NCI-H460 (cell line): ENCODE results near the gene ZNHIT6. TPM values are rescaled to one million over a fixed set of nuclear protein-coding genes. Genes with fewer than 3 reads are reported as not detected.
A peak's percentile ranks its signal among the peaks of the same experiment; 100 is the strongest.
"Not testable (repeated sequence)": the region's sequence is repeated elsewhere in the genome, so short reads cannot be mapped to it uniquely, and the experiment has no call there.

Experiments
- DNase-seq: peaks from one replicate; pipeline ENCODE4 v3.0.0-alpha.2; 2016; ENCODE audit warnings: low read depth; ENCODE audit errors: extremely low read depth
- polyA plus RNA-seq: library from polyadenylated mRNA; depleted of rRNA; stranded (reverse); fragments of >200 nt; gene quantifications from 2 replicates; pipeline ENCODE4 v1.2.3, GENCODE V29; 2014; cell fraction: nucleus; rRNA removed
- total RNA-seq: library from RNA; depleted of rRNA; stranded (reverse); fragments of >200 nt; shearing (Covaris generic); gene quantifications from 2 replicates; pipeline ENCODE4 v1.2.3, GENCODE V29; 2014; rRNA removed

ZNHIT6 gene
- 15.7 and 16.6 TPM in 2 replicates for total RNA-seq
- 6.8 and 7.2 TPM in 2 replicates for polyA plus RNA-seq

DNA sequence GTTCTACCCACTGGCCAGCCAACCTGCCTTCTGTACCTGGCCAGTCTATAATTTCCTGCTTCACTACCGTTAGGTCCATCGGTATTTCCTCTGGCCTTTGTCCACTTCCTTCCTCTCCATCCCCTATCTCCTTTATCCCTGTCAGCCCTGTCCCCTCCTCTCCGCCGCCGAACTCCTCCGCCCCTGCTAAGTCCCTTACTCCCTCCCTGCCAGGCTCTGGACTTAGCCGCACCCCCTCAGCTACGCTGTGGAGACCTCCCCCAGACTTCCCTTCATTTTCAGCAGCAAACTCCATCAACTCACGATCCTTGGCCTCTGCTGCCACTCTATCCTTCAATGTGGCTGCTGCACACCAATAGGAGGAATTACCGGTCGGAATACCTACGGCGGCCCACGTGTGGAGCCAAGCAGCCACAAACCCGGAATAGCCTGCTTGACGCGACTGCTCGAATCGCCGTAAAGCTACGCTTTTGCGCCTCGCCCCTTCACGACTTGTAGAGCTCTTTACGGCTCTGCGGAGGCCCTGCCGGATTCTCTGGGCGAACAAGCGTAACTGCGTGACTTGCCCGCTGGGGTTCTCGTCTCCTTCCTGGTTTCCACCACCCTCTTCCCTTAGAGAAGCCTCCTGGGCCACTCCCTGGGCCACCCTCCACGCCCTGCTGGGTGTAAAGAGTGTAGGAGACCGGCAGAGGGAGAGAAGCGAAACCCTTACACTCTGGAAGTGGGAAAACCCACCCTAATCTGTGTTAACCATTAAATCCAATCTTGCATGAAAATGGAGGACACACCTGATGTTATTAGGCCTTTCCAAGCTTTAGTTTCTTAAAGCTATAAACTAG lies at the start of gene ZNHIT6:
Gene ZNHIT6, minus strand, starts transcription at position 444 of the 839 bp plus-strand sequence. Its CDS starts 149 bp downstream, at position 295.
- peak; percentile 92 for DNase-seq

GRCh38 chr1:85756864-85757263 lies 48.6 kb upstream of the ZNHIT6 start:
- no peak for DNase-seq

DNA sequence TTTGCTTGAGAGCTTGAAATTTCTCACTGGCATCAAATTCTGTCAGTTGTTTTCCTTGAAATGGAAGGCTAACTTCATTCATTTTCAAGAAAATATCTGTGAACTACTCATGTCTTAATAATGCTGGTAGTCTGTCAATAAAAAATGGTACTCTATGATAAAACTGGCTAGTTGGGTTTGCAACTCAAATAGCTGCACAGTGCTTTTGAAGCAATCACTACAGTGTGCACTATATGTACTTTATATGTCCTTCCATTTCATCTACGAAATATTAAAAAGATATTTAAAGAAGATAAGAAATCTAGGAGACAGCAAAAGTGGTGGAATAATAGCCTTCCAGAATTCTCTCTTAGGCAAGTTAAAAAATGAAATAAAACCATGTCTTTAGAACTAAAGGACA lies 39.9 kb upstream of the ZNHIT6 start:
- no peak for DNase-seq

DNA sequence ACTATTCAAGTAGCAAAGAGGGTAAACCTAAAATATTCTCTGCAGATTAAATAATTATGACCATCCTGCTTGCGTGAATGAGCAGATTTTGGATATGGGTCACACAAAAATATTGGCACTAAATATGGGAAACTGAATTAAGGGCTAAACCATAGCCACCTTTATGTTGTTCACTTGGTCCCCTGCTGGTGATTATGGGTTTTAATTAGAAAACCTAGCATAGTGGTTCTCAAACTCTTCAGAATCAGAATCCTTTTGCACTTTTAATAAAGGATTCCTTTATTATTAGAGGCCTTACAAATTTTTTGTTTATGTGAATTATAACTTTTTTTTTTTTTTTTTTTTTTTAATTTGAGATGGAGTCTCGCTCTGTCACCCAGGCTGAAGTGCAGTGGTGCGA lies 38.5 kb upstream of the ZNHIT6 start:
- DNase-seq: no peak

GRCh38 chr1:85743814-85744213 lies 35.6 kb upstream of the ZNHIT6 start:
- DNase-seq: no peak

DNA sequence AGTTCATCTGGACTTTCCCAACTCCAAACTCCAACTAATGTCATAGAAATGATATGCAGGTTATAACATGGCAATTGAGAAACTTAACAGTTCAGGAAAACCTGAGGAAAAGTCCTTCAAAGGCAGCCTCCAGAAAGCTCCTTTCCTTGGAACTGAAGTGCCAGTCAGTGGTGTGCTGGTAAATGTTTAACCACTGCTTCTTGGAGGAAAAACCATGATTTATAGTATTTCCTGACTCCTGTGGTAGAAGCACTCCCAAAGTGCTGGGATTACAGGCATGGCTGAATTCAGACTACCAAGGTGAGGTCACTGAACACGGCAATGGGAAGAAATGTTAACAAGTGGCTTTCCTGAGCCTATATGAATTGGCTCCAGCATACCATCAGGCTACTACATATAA lies 26.7 kb upstream of the ZNHIT6 start:
- no peak for DNase-seq

- no peak for DNase-seq
Observed at GRCh38 chr1:85718678-85719340, 10.6 kb upstream of the ZNHIT6 start.

DNA sequence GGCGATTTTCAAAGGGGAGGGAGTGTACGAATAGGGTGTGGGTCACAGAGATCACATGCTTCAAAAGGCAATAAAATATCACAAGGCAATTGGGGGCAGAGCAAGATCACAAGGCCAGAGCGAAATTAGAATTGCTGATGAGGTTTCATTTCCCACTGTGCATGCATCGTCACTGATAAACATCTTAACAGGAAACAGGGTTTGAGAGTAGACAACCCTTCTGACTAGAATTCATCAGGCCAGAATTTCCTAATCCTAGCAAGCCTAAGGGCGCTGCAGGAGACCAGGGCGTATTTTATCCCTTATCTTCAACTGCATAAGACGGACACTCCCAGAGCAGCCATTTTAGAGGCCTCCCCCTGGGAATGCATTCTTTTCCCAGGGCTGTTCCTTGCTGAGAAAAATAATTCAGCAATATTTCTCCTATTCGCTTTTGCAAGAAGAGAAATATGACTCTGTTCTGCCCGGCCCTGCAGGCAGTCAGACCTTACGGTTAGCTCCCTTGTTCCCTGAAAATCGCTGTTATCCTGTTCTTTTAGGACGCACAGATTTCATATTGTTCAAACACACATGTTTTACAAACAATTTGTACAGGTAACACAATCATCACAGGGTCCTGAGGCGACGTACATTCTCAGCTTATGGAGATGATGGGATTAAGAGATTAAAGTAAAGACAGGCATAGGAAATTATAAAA lies 6.3 kb upstream of the ZNHIT6 start:
- not testable (repeated sequence) for DNase-seq

DNA sequence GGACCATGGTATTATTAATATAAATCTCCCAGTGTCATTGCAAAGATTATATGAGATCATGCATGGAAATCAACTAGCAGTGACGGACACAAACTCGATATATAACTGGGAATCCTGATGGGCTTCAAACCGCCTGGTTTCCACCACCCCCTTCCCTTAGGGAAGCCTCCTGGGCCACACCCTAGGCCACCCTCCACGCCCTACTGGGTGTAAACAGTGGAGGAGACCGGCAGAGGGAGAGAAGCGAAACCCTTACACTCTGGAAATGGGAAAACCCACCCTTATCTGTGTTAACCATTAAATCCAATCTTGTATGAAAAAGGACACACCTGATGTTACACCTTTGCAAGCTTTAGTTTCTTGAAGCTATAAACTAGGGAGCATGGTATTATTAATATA lies 595 bp upstream of the ZNHIT6 start:
- DNase-seq: no peak

- no peak for DNase-seq
Observed at GRCh38 chr1:85707267-85707989, 805 bp downstream of the ZNHIT6 start.

GRCh38 chr1:85705940-85706339 lies 2.3 kb downstream of the ZNHIT6 start:
- no peak for DNase-seq

GRCh38 chr1:85700422-85700821 lies 7.8 kb downstream of the ZNHIT6 start:
- no peak for DNase-seq

GRCh38 chr1:85697895-85698294 lies 10.3 kb downstream of the ZNHIT6 start:
- no peak for DNase-seq

DNA sequence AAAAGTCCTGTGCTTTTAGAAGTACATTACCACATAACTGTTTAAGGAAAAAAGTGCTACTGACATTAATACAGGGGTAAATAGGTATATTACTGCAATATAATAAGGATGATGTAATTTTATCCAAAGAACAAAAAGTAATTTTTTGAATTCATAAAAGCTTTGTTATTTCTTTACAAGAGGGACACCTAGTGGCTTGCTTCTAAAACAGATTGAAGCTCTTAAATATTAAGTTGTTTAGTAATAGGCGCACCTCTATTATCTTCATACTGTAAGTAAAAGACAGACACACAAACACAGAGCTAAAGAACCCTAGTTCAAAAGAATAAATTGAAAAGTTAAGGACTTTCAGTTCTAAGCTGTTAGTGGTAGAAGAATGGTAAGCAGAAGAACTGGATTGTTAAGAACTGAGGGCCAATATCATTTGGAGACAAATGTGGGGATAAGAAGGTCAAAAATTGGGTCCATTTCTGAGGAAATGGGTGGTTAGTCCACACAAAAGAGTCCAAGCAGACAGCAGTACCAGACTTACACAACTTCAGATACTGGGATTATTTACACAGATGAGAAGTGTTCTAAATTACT lies 15.4 kb downstream of the ZNHIT6 start:
- peak; percentile 18 for DNase-seq

DNA sequence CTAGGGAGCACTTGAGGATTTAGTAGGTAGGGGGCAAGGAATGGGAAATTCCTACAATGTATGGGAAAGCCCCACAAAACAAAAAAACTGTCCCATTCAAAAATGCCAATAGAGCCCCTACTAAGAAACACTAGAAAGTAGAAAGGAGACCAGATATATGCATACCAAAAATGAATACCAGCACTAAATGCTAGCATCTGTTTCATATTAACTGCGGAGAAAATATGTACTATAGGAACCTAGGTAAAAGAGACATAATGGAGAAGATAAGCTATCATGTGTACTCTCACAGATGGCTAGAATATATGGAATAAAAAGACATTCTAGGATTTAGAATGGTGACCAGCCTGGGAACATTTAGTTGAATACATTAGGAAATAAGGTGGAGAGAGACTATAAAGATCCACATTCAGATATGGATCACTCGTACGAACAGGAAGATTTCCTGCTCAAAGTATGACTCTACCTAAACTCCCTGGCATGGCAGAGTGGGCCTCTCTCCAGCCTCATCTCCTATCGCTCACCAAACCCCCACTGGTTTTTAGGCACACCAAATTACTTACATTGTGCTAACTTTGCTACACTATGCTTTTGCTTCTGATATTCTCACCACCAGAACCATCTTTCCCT lies 18.3 kb downstream of the ZNHIT6 start:
- no peak for DNase-seq

- no peak for DNase-seq
Observed at GRCh38 chr1:85683292-85684025, 24.8 kb downstream of the ZNHIT6 start.

GRCh38 chr1:85681087-85681486 lies 27.1 kb downstream of the ZNHIT6 start:
- no peak for DNase-seq

DNA sequence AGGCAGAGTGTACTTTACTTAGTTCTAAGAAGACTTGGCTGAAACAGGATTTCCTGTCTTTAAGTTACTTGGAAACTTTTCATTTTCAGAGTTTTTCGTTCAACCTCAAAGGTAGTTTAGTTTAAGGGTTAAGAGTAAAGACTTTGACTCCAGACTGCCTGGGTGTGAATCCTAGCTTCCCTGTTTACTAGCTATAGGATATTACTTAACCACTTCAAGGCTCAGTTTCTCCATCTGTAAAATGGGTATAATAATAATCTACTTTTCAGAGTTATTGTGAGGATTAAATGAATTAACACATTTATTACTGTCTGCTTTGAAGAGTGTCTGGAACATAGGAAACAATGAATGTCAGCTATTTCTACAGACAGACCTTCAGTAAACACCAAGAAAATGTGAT lies 30.0 kb downstream of the ZNHIT6 start:
- DNase-seq: no peak

GRCh38 chr1:85677656-85678055 lies 30.6 kb downstream of the ZNHIT6 start:
- DNase-seq: no peak
